H9 (cell line): ENCODE results near the gene FBXO10. TPM values are rescaled to one million over a fixed set of nuclear protein-coding genes. Genes with fewer than 3 reads are reported as not detected.

Experiments
- DNase-seq: peaks from one replicate; pipeline ENCODE4 v3.0.0-alpha.2; 2017
- H2AFZ ChIP-seq: one replicate; pipeline ENCODE4 v1.6.1; 2013; ENCODE audit warnings: mild to moderate bottlenecking, low read length, control low read depth, moderate library complexity
- H2AK5ac ChIP-seq: 2 replicates; pipeline ENCODE4 v1.6.1; 2013; ENCODE audit warnings: low read length, control low read depth, mixed read lengths; ENCODE audit not compliant: insufficient read length
- H2BK120ac ChIP-seq: one replicate; pipeline ENCODE4 v1.6.1; 2013; ENCODE audit warnings: low read depth, mild to moderate bottlenecking, low read length, control low read depth, inconsistent platforms; ENCODE audit not compliant: poor library complexity, severe bottlenecking
- H2BK12ac ChIP-seq: 2 replicates; pipeline ENCODE4 v1.6.1; 2013; ENCODE audit warnings: low read length, control low read depth, mixed read lengths, low read depth; ENCODE audit not compliant: insufficient read length
- H2BK15ac ChIP-seq: 2 replicates; pipeline ENCODE4 v1.6.1; 2013; ENCODE audit warnings: low read depth, low read length, control low read depth
- H2BK20ac ChIP-seq: one replicate; pipeline ENCODE4 v1.6.1; 2013; ENCODE audit warnings: low read depth, mild to moderate bottlenecking, low read length, control low read depth, inconsistent platforms; ENCODE audit not compliant: poor library complexity, severe bottlenecking
- H2BK5ac ChIP-seq: 2 replicates; pipeline ENCODE4 v1.6.1; 2013; ENCODE audit warnings: low read length, control low read depth, mixed read lengths; ENCODE audit not compliant: insufficient read length
- H3K14ac ChIP-seq: 2 replicates; pipeline ENCODE4 v1.6.1; 2013; ENCODE audit warnings: low read length, control low read depth; ENCODE audit not compliant: insufficient read depth
- H3K18ac ChIP-seq: 2 replicates; pipeline ENCODE4 v1.6.1; 2013; ENCODE audit warnings: low read depth, mild to moderate bottlenecking, mixed read lengths, low read length, control low read depth; ENCODE audit not compliant: insufficient read length
- H3K23ac ChIP-seq: 2 replicates; pipeline ENCODE4 v1.6.1; 2013; ENCODE audit warnings: low read length, control low read depth, mixed read lengths, low read depth; ENCODE audit not compliant: insufficient read length
- H3K23me2 ChIP-seq: 2 replicates; pipeline ENCODE4 v1.6.1; 2013; ENCODE audit warnings: low read depth, mild to moderate bottlenecking, mixed read lengths, low read length, control low read depth; ENCODE audit not compliant: insufficient read length, poor library complexity, severe bottlenecking
- H3K27ac ChIP-seq: 2 replicates; pipeline ENCODE4 v1.5.1; 2013; ENCODE audit warnings: low read length, control low read depth, mixed read lengths, low read depth; ENCODE audit not compliant: insufficient read length
- H3K27me3 ChIP-seq: 2 replicates; pipeline ENCODE4 v1.6.1; 2013; ENCODE audit warnings: low read length, control low read depth, inconsistent platforms; ENCODE audit not compliant: insufficient read depth
- H3K4ac ChIP-seq: 2 replicates; pipeline ENCODE4 v1.6.1; 2013; ENCODE audit warnings: low read depth, mild to moderate bottlenecking, control low read depth, inconsistent platforms, low read length, moderate library complexity
- H3K4me1 ChIP-seq: 2 replicates; pipeline ENCODE4 v1.6.1; 2013; ENCODE audit warnings: low read length, control low read depth, inconsistent platforms; ENCODE audit not compliant: insufficient read depth
- H3K4me2 ChIP-seq: 2 replicates; pipeline ENCODE4 v1.6.1; 2013; ENCODE audit warnings: low read length, control low read depth, mixed read lengths; ENCODE audit not compliant: insufficient read length, insufficient read depth
- H3K56ac ChIP-seq: 2 replicates; pipeline ENCODE4 v1.6.1; 2013; ENCODE audit warnings: low read depth, mild to moderate bottlenecking, mixed read lengths, low read length, control low read depth; ENCODE audit not compliant: insufficient read length
- H3K79me1 ChIP-seq: 2 replicates; pipeline ENCODE4 v1.6.1; 2013; ENCODE audit warnings: low read depth, mild to moderate bottlenecking, moderate library complexity, low read length, control low read depth, inconsistent platforms; ENCODE audit not compliant: insufficient read depth, poor library complexity, severe bottlenecking
- H3K79me2 ChIP-seq: 2 replicates; pipeline ENCODE4 v1.6.1; 2013; ENCODE audit warnings: low read length, control low read depth, inconsistent platforms; ENCODE audit not compliant: insufficient read depth
- H3K9ac ChIP-seq: 2 replicates; pipeline ENCODE4 v1.6.1; 2013; ENCODE audit warnings: low read length, control low read depth, mixed read lengths; ENCODE audit not compliant: insufficient read length; ENCODE audit errors: extremely low read depth
- H3K9me3 ChIP-seq: one replicate; pipeline ENCODE4 v1.6.1; 2013; ENCODE audit warnings: low read depth, low read length, inconsistent platforms; ENCODE audit not compliant: control insufficient read depth
- H3T11ph ChIP-seq: one replicate; pipeline ENCODE4 v1.6.1; 2013; ENCODE audit warnings: mild to moderate bottlenecking, low read length, control low read depth, inconsistent platforms
- H4K20me1 ChIP-seq: one replicate; pipeline ENCODE4 v1.6.1; 2013; ENCODE audit not compliant: control insufficient read depth, insufficient read length, insufficient read depth
- H4K5ac ChIP-seq: 2 replicates; pipeline ENCODE4 v1.6.1; 2013; ENCODE audit warnings: low read depth, mild to moderate bottlenecking, mixed read lengths, low read length, control low read depth; ENCODE audit not compliant: insufficient read length
- H4K8ac ChIP-seq: replicated peaks from 2 replicates; pipeline ENCODE4 v1.6.1; 2013; ENCODE audit warnings: low read length, control low read depth, mixed read lengths, low read depth; ENCODE audit not compliant: insufficient read length
- H4K91ac ChIP-seq: 2 replicates; pipeline ENCODE4 v1.6.1; 2013; ENCODE audit warnings: low read depth, mild to moderate bottlenecking, moderate library complexity, mixed read lengths, low read length, control low read depth; ENCODE audit not compliant: insufficient read length
- H3K27ac Mint-ChIP-seq, 3 experiments: 2 replicates in 2 of 3; 3 replicates in 1 of 3; pipeline ENCODE4 v1.8.0; 2020 to 2021; ENCODE audit warnings: mixed read lengths in 3 of 3, mild to moderate bottlenecking in 1 of 3, moderate library complexity in 1 of 3
- H3K27me3 Mint-ChIP-seq: 2 replicates; pipeline ENCODE4 v1.8.0; 2021; ENCODE audit warnings: low read depth, mild to moderate bottlenecking, moderate library complexity, mixed read lengths
- H3K36me3 Mint-ChIP-seq, 3 experiments: 2 replicates in 2 of 3; 3 replicates in 1 of 3; pipeline ENCODE4 v1.8.0; 2020 to 2021; ENCODE audit warnings: low read depth in 3 of 3, mixed read lengths in 3 of 3; ENCODE audit not compliant: insufficient read depth in 1 of 3
- H3K4me1 Mint-ChIP-seq, 2 experiments: 2 replicates each; pipeline ENCODE4 v1.8.0; 2020; ENCODE audit warnings: mixed read lengths in 2 of 2
- H3K4me3 Mint-ChIP-seq, 2 experiments: 2 replicates in 1 of 2; 3 replicates in 1 of 2; pipeline ENCODE4 v1.8.0; 2020 to 2021; ENCODE audit warnings: mild to moderate bottlenecking in 2 of 2, mixed read lengths in 2 of 2, moderate library complexity in 1 of 2
- H3K9me3 Mint-ChIP-seq, 2 experiments: 2 replicates in 1 of 2; 3 replicates in 1 of 2; pipeline ENCODE4 v1.8.0; 2020; ENCODE audit warnings: mild to moderate bottlenecking in 2 of 2, mixed read lengths in 2 of 2, moderate library complexity in 1 of 2
- CTCF ChIP-seq: fragments of 200-600 bp; sonication (generic); conservative IDR thresholded peaks from 3 replicates; pipeline ENCODE4 v1.8.0; 2021; ENCODE audit warnings: antibody characterized with exemption, mild to moderate bottlenecking
- WGBS: extraction: QIAGEN DNeasy Blood & Tissue Kit; methylation state at CpG from one replicate; pipeline ENCODE4 v1.1.7; 2013; ENCODE audit warnings: missing lambda C conversion rate, low lambda C conversion rate, mixed read lengths; ENCODE audit not compliant: insufficient read length; ENCODE audit errors: extremely low coverage; 5-methylcytosine and 5-hydroxymethylcytosine counted together
- total RNA-seq: library from RNA; stranded (reverse); gene quantifications from 2 replicates; pipeline ENCODE4 v1.2.1, GENCODE V29; 2021

Gene FBXO10
- total RNA-seq, 1 experiment from 2014 or later: 16.8 TPM

GRCh38 chr9:37604296-37604695 is 28.1 kb upstream of the FBXO10 start:
- H4K5ac ChIP-seq: no peak overlapping the region
- no peak overlapping the region for H2AK5ac ChIP-seq
- no peak overlapping the region for H2BK20ac ChIP-seq
- H4K8ac ChIP-seq: no peak overlapping the region
- Mint-ChIP-seq H3K27ac (no peak overlapping the region), H3K4me3 (no peak overlapping the region), H3K9me3 (no peaks in the 10 kb centered on the region), H3K27me3 (peaks cover 37% of the 10 kb centered on the region), H3K4me1 (no peaks in the 10 kb centered on the region), H3K36me3 (no peaks in the 10 kb centered on the region)
- H3K9ac ChIP-seq: no peak overlapping the region
- no peaks in the 10 kb centered on the region for H3K79me2 ChIP-seq
- H4K20me1 ChIP-seq: no peaks in the 10 kb centered on the region
- no peaks in the 10 kb centered on the region for H3K23me2 ChIP-seq
- H3K23ac ChIP-seq: no peak overlapping the region
- H3K18ac ChIP-seq: no peak overlapping the region
- H3T11ph ChIP-seq: no peak overlapping the region
- H3K4ac ChIP-seq: no peak overlapping the region
- H2BK15ac ChIP-seq: no peak overlapping the region
- H2BK12ac ChIP-seq: no peak overlapping the region
- H3K27ac ChIP-seq: no peak overlapping the region
- no peak overlapping the region for H2BK120ac ChIP-seq
- H3K56ac ChIP-seq: no peak overlapping the region
- no peak for TF ChIP-seq CTCF
- peaks cover 3% of the 10 kb centered on the region; the same call in 1 of the 2 replicates for H3K27me3 ChIP-seq
- DNase-seq: no peak
- H2AFZ ChIP-seq: no peak overlapping the region
- no peaks in the 10 kb centered on the region for H3K79me1 ChIP-seq
- H2BK5ac ChIP-seq: no peak overlapping the region
- H3K9me3 ChIP-seq: no peaks in the 10 kb centered on the region
- H3K4me1 ChIP-seq: no peaks in the 10 kb centered on the region
- H4K91ac ChIP-seq: no peak overlapping the region
- no peak overlapping the region for H3K4me2 ChIP-seq
- no CpG with 5 or more reads among the region's 1 CpG for WGBS
- no peak overlapping the region for H3K14ac ChIP-seq
